Measurements from ENCODE around the gene GRM1.

GRM1 gene

GRCh38 chr6:146433881-146434731, 405.2 kb downstream of the GRM1 start:
- H3K4me3 ChIP-seq (ENCODE audit: low read length): peak overlapping the region; percentile 15
- H3K79me2 ChIP-seq (ENCODE audit: control insufficient read depth, insufficient read depth, low read length): no peaks in the 10 kb centered on the region
- H3K18ac ChIP-seq (ENCODE audit: low read length): no peak overlapping the region
- H3K9ac ChIP-seq (ENCODE audit: low read length): peak overlapping the region; percentile 42
- no peak overlapping the region for H3K27ac ChIP-seq (ENCODE audit: low read depth, low read length)
- WGBS (ENCODE audit: extremely low coverage, insufficient coverage, low lambda C conversion rate): no CpG with 5 or more reads among the region's 59 CpGs
- H3K56ac ChIP-seq (ENCODE audit: low read length): peak overlapping the region; percentile 73
- H3K4ac ChIP-seq (ENCODE audit: low read depth, low read length): no peak overlapping the region
- no peak overlapping the region for H2BK5ac ChIP-seq (ENCODE audit: low read length)
- no peaks in the 10 kb centered on the region for H3K36me3 ChIP-seq (ENCODE audit: control insufficient read depth, insufficient read depth, low read length)
- no peak overlapping the region for H2BK120ac ChIP-seq (ENCODE audit: low read depth, low read length)
- no peak overlapping the region for H3K23ac ChIP-seq (ENCODE audit: low read length)
- no peaks in the 10 kb centered on the region for H3K4me1 ChIP-seq (ENCODE audit: control insufficient read depth, low read depth, low read length)
- H4K8ac ChIP-seq (ENCODE audit: low read depth, low read length): no peak overlapping the region
- H2AK5ac ChIP-seq (ENCODE audit: low read length): no peak overlapping the region
- peak; percentile 36 for DNase-seq
- H3K4me2 ChIP-seq (ENCODE audit: low read length): peak overlapping the region; percentile 63
- no peaks in the 10 kb centered on the region for H3K27me3 ChIP-seq (ENCODE audit: insufficient read depth, low read length, poor library complexity)
- H3K79me1 ChIP-seq (ENCODE audit: low read length): no peaks in the 10 kb centered on the region
- no peak overlapping the region for H4K5ac ChIP-seq (ENCODE audit: low read length)
- no peak overlapping the region for H2BK15ac ChIP-seq (replicated peaks; ENCODE audit: low read depth)

- no CpG with 5 or more reads among the region's 15 CpGs for WGBS (ENCODE audit: extremely low coverage, insufficient coverage, low lambda C conversion rate)
- Histone ChIP-seq H3K79me2 (ENCODE audit: control insufficient read depth, insufficient read depth, low read length) (no peaks in the 10 kb centered on the region), H3K4me1 (ENCODE audit: control insufficient read depth, low read depth, low read length) (no peaks in the 10 kb centered on the region), H3K27ac (ENCODE audit: low read depth, low read length) (no peak overlapping the region), H3K79me1 (ENCODE audit: low read length) (no peaks in the 10 kb centered on the region), H3K18ac (ENCODE audit: low read length) (no peak overlapping the region), H2BK15ac (replicated peaks; ENCODE audit: low read depth) (no peak overlapping the region), H4K8ac (ENCODE audit: low read depth, low read length) (no peak overlapping the region), H3K36me3 (ENCODE audit: control insufficient read depth, insufficient read depth, low read length) (no peaks in the 10 kb centered on the region), H2BK120ac (ENCODE audit: low read depth, low read length) (no peak overlapping the region), H3K56ac (ENCODE audit: low read length) (peak overlapping the region; percentile 73), H3K4ac (ENCODE audit: low read depth, low read length) (no peak overlapping the region), H3K9ac (ENCODE audit: low read length) (peak overlapping the region; percentile 42), H3K27me3 (ENCODE audit: insufficient read depth, low read length, poor library complexity) (no peaks in the 10 kb centered on the region), H2AK5ac (ENCODE audit: low read length) (no peak overlapping the region), H4K5ac (ENCODE audit: low read length) (no peak overlapping the region), H3K23ac (ENCODE audit: low read length) (no peak overlapping the region), H3K4me2 (ENCODE audit: low read length) (peak overlapping the region; percentile 63), H3K4me3 (ENCODE audit: low read length) (peak overlapping the region; percentile 15), H2BK5ac (ENCODE audit: low read length) (no peak overlapping the region)
- DNase-seq: no peak
Observed at GRCh38 chr6:146434732-146435390, 406.0 kb downstream of the GRM1 start.

- no peak overlapping the region for H3K56ac ChIP-seq (ENCODE audit: low read length)
- H3K4me2 ChIP-seq (ENCODE audit: low read length): no peak overlapping the region
- no peak overlapping the region for H3K27ac ChIP-seq (ENCODE audit: low read depth, low read length)
- H2BK15ac ChIP-seq (replicated peaks; ENCODE audit: low read depth): no peak overlapping the region
- no peak for DNase-seq
- H4K5ac ChIP-seq (ENCODE audit: low read length): no peak overlapping the region
- H3K27me3 ChIP-seq (ENCODE audit: insufficient read depth, low read length, poor library complexity): no peaks in the 10 kb centered on the region
- no peak overlapping the region for H3K9ac ChIP-seq (ENCODE audit: low read length)
- no peak overlapping the region for H3K23ac ChIP-seq (ENCODE audit: low read length)
- no peaks in the 10 kb centered on the region for H3K4me1 ChIP-seq (ENCODE audit: control insufficient read depth, low read depth, low read length)
- no peak overlapping the region for H3K18ac ChIP-seq (ENCODE audit: low read length)
- no CpG with 5 or more reads among the region's 2 CpGs for WGBS (ENCODE audit: extremely low coverage, insufficient coverage, low lambda C conversion rate)
- no peak overlapping the region for H2AK5ac ChIP-seq (ENCODE audit: low read length)
- H3K36me3 ChIP-seq (ENCODE audit: control insufficient read depth, insufficient read depth, low read length): no peaks in the 10 kb centered on the region
- H3K79me2 ChIP-seq (ENCODE audit: control insufficient read depth, insufficient read depth, low read length): no peaks in the 10 kb centered on the region
- H3K79me1 ChIP-seq (ENCODE audit: low read length): no peaks in the 10 kb centered on the region
- no peak overlapping the region for H2BK5ac ChIP-seq (ENCODE audit: low read length)
- no peak overlapping the region for H3K4me3 ChIP-seq (ENCODE audit: low read length)
- no peak overlapping the region for H4K8ac ChIP-seq (ENCODE audit: low read depth, low read length)
- H2BK120ac ChIP-seq (ENCODE audit: low read depth, low read length): no peak overlapping the region
- no peak overlapping the region for H3K4ac ChIP-seq (ENCODE audit: low read depth, low read length)
Observed at GRCh38 chr6:146441907-146442306, 413.0 kb downstream of the GRM1 start.

DNA sequence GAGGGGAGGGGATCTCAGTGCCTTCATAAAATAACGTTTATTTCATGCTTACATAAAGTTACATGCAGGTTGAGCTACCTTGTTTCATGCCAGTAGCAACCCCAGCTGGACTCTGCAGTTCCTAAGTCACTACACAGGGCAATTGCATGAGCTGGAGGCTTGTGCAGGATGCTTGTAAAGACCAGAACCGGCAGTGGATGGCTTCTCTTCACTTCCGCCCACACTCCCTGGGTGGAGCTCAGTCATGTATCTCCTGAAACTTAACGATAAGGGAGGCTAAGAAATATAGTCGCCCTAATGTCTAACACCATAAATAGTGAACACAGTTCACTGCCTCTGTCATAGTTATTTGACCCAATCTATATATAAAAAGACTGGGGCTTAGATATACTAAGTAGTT, 415.3 kb downstream of the GRM1 start:
- no peak overlapping the region for H3K4me2 ChIP-seq (ENCODE audit: low read length)
- no peak overlapping the region for H2BK15ac ChIP-seq (replicated peaks; ENCODE audit: low read depth)
- H2BK120ac ChIP-seq (ENCODE audit: low read depth, low read length): no peak overlapping the region
- no peak overlapping the region for H3K56ac ChIP-seq (ENCODE audit: low read length)
- no peak for DNase-seq
- H3K4me1 ChIP-seq (ENCODE audit: control insufficient read depth, low read depth, low read length): no peaks in the 10 kb centered on the region
- H3K9ac ChIP-seq (ENCODE audit: low read length): no peak overlapping the region
- H3K18ac ChIP-seq (ENCODE audit: low read length): no peak overlapping the region
- no peak overlapping the region for H3K4ac ChIP-seq (ENCODE audit: low read depth, low read length)
- H3K4me3 ChIP-seq (ENCODE audit: low read length): no peak overlapping the region
- H4K5ac ChIP-seq (ENCODE audit: low read length): no peak overlapping the region
- no peaks in the 10 kb centered on the region for H3K27me3 ChIP-seq (ENCODE audit: insufficient read depth, low read length, poor library complexity)
- WGBS (ENCODE audit: extremely low coverage, insufficient coverage, low lambda C conversion rate): no CpG with 5 or more reads among the region's 5 CpGs
- H4K8ac ChIP-seq (ENCODE audit: low read depth, low read length): no peak overlapping the region
- H3K79me2 ChIP-seq (ENCODE audit: control insufficient read depth, insufficient read depth, low read length): no peaks in the 10 kb centered on the region
- H2BK5ac ChIP-seq (ENCODE audit: low read length): no peak overlapping the region
- no peak overlapping the region for H3K27ac ChIP-seq (ENCODE audit: low read depth, low read length)
- no peaks in the 10 kb centered on the region for H3K36me3 ChIP-seq (ENCODE audit: control insufficient read depth, insufficient read depth, low read length)
- H3K79me1 ChIP-seq (ENCODE audit: low read length): no peaks in the 10 kb centered on the region
- H2AK5ac ChIP-seq (ENCODE audit: low read length): no peak overlapping the region
- no peak overlapping the region for H3K23ac ChIP-seq (ENCODE audit: low read length)

DNA sequence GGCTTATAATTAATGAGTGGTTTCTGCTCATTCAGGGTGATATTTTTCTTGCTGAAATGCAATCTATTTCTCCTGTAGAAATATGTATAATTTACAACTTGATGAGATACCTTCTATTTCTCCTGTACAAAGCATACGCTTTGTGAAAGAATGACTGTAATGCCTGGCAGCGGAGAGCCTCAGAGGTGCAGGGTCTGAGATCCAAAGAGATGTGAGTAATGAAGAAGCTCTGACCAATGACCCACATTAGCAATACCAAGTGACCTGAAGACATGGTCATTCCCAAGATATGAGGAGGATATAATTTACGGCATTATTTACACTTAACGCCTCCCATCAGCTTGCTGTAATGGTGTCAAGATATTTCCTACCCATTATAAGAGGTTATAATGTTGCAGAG, 416.4 kb downstream of the GRM1 start:
- no peaks in the 10 kb centered on the region for H3K79me1 ChIP-seq (ENCODE audit: low read length)
- H2BK120ac ChIP-seq (ENCODE audit: low read depth, low read length): no peak overlapping the region
- H3K4me2 ChIP-seq (ENCODE audit: low read length): no peak overlapping the region
- no peak overlapping the region for H3K27ac ChIP-seq (ENCODE audit: low read depth, low read length)
- no peak overlapping the region for H4K5ac ChIP-seq (ENCODE audit: low read length)
- H2BK15ac ChIP-seq (replicated peaks; ENCODE audit: low read depth): no peak overlapping the region
- no peak overlapping the region for H3K4ac ChIP-seq (ENCODE audit: low read depth, low read length)
- no peaks in the 10 kb centered on the region for H3K79me2 ChIP-seq (ENCODE audit: control insufficient read depth, insufficient read depth, low read length)
- H3K23ac ChIP-seq (ENCODE audit: low read length): no peak overlapping the region
- H3K4me3 ChIP-seq (ENCODE audit: low read length): no peak overlapping the region
- H2BK5ac ChIP-seq (ENCODE audit: low read length): no peak overlapping the region
- no peaks in the 10 kb centered on the region for H3K36me3 ChIP-seq (ENCODE audit: control insufficient read depth, insufficient read depth, low read length)
- H3K56ac ChIP-seq (ENCODE audit: low read length): no peak overlapping the region
- H3K18ac ChIP-seq (ENCODE audit: low read length): no peak overlapping the region
- no CpG with 5 or more reads among the region's 4 CpGs for WGBS (ENCODE audit: extremely low coverage, insufficient coverage, low lambda C conversion rate)
- DNase-seq: no peak
- H2AK5ac ChIP-seq (ENCODE audit: low read length): no peak overlapping the region
- H3K4me1 ChIP-seq (ENCODE audit: control insufficient read depth, low read depth, low read length): no peaks in the 10 kb centered on the region
- no peak overlapping the region for H3K9ac ChIP-seq (ENCODE audit: low read length)
- H4K8ac ChIP-seq (ENCODE audit: low read depth, low read length): no peak overlapping the region
- H3K27me3 ChIP-seq (ENCODE audit: insufficient read depth, low read length, poor library complexity): no peaks in the 10 kb centered on the region

Measured in mesendoderm (in vitro differentiated cells).